DND-41 (cell line): ENCODE data around the gene AIPL1.

Experiments used
- EZH2 ChIP-seq: IDR thresholded peaks from 3 replicates; pipeline ENCODE4 v1.6.1; 2012; ENCODE audit warnings: borderline replicate concordance, low read depth, mild to moderate bottlenecking, moderate library complexity, low read length, inconsistent platforms; ENCODE audit not compliant: severe bottlenecking
- TF ChIP-seq, protein P1 (sequence below): IDR thresholded peaks from 2 replicates; pipeline ENCODE4 v1.5.1; 2012; ENCODE audit warnings: borderline replicate concordance, low read length, moderate library complexity, mild to moderate bottlenecking; ENCODE audit not compliant: poor library complexity, severe bottlenecking; ENCODE audit errors: extremely low read depth

DNA sequence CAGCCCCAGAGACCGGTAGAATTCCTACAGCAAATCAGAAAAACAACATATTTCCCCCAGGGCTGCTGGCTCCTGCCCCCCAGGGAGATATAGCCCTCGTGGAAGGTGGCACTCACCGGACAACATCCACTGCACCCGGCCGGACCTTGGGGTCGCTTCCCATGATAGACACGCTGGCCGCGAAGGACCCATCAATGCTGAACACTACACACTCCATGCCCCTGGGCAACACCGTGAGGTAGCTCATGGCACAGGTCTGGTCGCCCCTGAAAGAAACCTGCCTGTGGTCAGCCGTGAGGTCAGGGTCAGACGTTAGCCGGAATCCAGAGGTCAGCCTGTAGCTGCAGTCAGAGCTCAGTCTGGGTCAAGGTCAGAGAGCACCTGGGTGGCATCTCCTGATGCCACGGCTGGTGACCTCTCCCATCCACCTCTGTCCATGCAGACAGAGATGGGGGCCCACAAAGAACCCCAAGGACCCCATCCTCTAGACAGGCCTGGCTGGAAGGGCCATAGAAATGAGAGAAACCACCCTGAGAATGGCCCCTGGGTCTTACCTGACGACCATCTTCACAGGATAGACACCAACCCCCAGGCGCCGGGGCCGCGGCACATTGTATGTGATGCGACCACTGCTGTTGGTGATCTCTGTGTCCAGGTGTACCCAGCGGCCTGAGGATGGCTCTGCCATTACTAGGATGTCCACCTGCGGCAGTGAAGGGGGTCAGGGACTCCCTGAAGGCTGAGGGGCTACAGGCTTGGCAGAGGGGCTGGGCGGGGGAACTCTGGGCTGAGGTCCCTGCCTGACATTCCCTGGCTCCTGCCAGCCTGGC lies 28.9 kb upstream of the AIPL1 start:
- no peak for TF ChIP-seq EZH2
- TF ChIP-seq, protein P1, sequence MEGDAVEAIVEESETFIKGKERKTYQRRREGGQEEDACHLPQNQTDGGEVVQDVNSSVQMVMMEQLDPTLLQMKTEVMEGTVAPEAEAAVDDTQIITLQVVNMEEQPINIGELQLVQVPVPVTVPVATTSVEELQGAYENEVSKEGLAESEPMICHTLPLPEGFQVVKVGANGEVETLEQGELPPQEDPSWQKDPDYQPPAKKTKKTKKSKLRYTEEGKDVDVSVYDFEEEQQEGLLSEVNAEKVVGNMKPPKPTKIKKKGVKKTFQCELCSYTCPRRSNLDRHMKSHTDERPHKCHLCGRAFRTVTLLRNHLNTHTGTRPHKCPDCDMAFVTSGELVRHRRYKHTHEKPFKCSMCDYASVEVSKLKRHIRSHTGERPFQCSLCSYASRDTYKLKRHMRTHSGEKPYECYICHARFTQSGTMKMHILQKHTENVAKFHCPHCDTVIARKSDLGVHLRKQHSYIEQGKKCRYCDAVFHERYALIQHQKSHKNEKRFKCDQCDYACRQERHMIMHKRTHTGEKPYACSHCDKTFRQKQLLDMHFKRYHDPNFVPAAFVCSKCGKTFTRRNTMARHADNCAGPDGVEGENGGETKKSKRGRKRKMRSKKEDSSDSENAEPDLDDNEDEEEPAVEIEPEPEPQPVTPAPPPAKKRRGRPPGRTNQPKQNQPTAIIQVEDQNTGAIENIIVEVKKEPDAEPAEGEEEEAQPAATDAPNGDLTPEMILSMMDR = no peak
